GM21576 (cell line): ENCODE measurements around the gene SCLY.
"Not testable (repeated sequence)": the region's sequence is repeated elsewhere in the genome, so short reads cannot be mapped to it uniquely, and the experiment has no call there.

Source experiments
- ATAC-seq: cut with Tn5 transposase; IDR thresholded peaks from one replicate; pipeline ENCODE4 v1.9.1; 2021; ENCODE audit warnings: mild to moderate bottlenecking, moderate library complexity; ENCODE audit not compliant: unreplicated experiment

SCLY gene

DNA sequence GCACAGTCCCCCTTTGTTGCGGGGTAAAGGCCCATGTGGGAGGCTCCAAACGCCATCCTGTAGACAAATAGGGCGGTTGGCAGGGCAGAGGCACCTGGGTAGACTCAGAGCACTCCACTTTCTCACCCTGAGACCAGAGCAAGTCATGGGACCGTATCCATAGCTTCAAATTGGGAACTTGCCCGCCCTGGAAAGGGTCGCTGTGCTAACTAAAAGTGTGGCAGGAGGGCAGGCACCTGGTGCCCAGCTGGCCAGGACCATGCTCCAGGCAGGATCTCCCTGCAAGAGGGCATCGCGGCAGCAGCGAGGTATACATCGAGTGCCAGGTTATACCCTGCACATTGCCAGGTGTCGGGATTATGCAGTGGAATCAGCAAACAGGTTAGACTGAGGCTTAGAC lies 20.8 kb upstream of the SCLY start:
- no peak for ATAC-seq

DNA sequence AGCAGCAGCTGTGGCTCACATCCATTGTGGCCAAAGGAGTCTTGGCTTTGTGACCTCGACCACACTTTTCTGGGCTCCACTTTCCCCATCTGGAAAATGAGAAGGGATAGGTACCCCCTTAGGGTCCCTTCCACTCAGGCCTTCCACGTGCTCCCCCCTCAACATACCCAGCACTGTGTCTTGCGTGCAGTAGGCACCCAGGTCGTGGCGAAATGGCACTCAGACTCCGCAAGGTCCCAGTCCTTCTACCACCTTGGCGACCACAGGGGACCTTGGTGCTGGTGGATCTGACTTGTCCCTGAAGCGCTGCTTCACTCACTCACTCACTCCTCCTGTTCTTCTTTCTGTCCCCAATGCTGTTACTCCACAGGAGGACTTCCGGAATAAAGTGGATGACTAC lies 19.9 kb upstream of the SCLY start:
- no peak for ATAC-seq

DNA sequence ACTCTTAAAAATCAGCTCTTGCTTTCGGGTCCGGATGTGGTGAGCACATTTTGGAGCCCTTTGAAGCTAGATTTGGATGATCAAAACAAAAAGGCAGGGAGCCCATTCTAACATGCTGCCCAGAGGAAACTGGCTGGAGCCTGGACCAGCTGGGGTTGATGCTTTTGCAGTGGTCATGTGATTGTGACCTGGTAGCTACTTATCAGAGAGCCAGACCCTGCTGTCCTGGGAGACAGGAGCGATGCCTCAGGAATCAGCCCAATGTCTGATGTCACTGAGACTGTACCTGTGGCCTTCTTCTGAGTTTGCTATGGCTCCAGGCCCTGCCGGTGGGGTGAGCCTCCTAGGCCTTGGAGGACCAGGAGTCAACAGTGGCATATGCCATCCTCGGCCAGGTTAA lies 18.7 kb upstream of the SCLY start:
- ATAC-seq: no peak

DNA sequence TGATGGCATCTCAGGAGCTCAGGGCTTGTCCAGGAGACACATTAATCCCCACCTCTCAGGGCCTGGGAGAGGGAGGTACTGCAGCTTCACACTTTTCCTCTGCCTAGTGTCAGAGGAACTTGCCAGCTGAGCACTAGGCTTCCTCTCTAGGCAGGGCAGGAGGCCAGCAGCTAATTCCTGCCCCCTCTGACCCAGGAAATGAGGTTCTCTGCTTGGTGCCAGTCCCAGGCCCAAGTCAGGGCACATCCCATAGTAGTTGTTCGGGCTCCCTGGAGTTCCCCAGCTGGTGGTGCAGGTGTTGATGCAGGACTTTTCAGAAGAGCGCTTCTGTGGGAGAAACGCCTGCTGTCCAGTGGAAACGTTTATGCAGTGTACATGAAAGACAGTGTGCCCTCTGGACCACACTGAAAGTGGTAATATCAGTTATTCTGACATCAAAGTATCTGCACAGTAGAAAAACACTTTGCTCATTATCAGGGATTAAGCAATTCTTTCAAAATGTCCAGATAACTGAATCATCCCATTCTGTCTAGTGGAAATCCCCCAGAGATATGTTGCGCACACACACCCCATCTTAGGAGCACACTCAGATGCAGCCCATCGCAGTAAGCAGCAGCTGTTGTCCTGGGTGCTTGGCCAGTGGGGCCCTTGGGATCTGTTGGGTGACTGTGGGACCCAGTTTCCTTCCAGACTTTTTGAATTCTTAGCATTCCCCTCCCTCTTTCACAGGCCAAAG lies 17.8 kb upstream of the SCLY start:
- ATAC-seq: no peak

DNA sequence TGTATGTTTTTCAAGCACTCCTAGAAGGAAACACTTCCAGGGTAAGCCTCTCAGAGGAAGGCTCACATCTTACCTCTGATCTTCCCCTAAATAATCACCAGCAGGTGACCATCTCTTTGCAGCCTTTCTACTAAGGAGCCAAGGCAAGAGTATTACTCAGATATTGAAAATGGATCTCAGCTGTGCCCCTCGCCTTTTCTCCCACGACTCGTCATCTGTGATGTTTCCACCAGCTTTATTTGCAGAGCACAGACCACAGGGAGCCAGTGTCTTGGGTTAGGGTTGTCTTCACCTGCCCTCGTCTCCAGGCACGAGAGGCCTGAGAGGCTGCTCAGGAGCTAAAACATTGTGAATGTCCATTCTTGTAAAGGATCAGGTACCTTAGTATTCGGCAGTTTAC lies 16.9 kb upstream of the SCLY start:
- no peak for ATAC-seq

DNA sequence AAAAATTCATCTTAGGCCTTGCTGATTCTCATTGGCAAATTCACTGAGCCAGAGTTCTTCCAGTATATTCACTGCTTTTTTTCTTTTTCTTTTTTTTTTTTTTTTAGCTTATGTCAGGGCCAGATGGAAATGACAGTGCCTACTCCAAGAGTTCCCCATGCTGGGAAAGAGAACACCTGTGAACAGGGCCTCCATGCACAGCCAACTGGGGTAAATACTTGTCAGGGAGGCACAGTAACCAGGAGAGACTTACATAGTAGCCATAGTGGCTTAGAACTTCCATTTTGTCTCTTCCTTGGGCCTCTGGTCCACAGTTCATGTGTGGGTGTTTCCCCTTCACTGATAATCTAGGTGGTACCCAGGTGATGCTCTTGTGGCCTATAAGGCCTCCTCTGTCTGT lies 15.2 kb upstream of the SCLY start:
- ATAC-seq: no peak

DNA sequence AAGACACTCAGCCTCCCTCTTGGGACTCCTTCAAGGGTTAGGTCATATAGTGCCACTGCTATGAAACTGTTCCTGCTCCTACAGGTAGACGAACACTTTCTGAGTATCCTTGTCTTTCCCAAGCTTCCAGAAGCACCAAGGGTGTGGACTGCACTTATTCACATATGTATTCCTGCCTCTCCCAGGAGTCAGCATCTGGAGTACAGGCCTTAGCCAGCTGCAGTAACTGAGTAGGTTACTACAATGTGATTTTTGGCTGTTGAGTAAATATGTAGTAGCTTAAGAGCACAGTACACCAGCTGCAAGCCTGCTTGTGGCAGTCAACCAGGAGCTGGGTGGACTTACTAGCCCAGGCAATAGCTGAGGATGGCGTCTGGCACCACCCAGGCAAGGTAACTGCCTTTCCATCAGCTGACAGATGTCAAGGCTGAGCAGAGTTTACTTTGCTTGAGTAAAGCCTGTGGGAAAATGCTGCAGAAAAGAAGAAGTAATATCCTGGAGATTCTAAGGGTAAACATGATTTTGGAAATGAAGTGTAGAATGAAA lies 14.0 kb upstream of the SCLY start:
- ATAC-seq: no peak

DNA sequence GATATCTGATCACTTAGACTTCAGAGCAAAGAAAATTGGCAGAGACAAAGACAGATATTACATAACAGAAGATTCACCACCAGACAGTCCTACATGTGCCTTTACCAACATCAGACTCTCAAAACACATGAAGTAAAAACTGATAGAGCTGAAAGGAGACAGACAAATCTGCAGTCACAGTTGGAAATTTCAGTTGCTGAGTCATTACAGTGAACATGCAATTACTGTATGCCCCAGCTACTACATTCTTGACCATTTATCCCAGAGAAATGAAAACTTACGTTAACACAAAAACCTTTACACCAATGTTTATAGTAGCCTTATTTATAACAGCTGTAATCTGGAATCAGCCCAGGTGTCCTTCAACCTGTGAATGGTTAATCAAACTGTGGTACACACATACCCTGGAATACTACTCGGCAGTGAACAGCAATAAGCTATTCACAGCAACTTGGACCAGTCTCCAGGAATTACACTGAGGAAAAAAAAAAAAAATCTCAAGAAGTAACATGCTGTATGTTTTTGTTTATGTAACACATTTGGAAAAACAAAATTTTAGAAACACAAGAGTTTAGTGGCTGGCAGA lies 7.5 kb upstream of the SCLY start:
- ATAC-seq: no peak

DNA sequence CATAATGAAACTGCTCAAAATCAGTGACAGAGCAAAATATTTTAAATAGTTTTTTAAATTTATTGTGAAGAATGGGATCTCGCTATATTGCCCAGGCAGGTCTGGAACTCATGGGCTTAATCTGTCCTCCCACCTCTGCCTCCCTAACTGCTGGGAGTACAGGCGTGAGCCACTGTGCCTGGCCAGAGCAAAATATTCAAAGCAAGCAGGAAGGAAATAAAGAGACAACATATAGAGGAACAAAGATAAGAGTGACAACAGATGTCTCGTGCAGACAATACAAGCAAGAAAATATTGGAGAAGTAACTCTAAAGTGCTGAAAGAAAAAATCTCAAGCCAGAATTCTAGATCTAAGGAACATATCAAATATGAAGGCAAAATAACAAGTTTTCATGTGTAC lies 5.0 kb upstream of the SCLY start:
- no peak for ATAC-seq

DNA sequence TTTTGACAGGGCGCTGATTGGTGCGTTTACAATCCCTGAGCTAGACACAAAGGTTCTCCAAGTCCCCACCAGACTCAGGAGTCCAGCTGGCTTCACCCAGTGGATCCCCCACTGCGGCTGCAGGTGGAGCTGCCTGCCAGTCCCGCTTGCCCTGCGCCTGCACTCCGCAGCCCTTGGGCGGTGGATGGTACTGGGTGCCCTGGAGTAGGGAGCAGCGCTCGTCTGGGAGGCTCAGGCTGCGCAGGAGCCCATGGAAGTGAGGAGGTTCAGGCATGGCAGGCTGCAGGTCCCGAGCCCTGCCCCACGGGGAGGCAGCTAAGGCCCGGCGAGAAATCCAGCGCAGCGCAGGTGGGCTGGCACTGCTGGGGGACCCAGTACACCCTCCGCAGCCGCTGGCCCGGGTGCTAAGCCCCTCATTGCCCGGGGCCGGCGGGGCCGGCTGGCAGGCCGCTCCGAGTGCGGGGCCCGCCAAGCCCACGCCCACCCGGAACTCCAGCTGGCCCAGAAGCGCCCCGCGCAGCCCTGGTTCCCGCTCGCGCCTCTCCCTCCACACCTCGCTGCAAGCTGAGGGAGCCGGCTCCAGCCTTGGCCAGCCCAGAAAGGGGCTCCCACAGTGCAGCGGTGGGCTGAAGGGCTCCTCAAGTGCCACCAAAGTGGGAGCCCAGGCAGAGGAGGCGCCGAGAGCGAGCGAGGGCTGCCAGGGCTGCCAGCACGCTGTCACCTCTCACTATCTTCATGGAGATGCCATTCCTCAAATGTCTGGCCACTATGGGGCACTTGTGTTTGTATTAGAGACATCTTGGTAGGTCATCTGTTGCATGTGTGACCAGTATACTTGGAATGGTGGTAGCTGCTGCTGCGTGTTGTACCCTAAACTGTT lies 2.9 kb upstream of the SCLY start:
- not testable (repeated sequence) for ATAC-seq

DNA sequence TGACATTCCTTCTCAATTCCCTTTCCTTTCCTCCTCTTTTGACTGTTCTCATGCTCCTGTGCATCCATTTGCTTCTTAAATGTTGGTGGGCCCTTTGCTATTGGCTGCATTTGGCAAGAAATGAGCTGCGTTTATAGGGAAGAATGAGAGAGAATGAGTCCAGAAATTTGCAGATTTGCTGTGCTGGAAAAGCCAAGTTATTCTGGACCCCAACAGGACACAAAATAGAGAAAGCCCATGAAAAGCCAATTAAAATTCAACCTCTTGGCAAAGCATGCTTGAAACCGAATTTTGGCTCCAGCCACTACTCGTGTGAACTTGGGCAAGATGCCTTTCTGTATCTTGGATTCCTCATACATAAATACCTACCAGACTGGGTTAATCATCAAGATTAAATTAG lies 1.3 kb upstream of the SCLY start:
- ATAC-seq: no peak

DNA sequence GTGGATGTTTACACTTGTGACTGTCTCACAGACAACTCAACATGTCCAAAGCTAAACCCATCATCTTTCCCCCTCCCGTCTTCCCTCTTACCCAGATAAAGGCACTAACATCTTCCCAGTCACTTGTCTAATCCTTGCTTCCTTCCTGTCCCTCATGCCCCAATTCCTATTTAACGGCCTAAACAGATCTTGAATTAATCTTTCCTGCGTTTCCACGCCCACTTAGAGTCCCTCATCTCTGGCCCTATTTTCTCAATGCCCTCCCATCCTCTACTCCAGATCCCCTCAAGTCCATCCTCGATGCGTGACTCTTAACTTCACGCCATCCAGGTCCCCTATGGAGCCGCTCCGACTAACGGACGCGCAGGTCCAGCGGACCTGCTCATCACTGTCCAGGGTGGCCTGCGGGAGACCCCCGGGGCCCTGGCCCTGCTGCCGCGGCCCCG lies 682 bp upstream of the SCLY start:
- no peak for ATAC-seq

DNA sequence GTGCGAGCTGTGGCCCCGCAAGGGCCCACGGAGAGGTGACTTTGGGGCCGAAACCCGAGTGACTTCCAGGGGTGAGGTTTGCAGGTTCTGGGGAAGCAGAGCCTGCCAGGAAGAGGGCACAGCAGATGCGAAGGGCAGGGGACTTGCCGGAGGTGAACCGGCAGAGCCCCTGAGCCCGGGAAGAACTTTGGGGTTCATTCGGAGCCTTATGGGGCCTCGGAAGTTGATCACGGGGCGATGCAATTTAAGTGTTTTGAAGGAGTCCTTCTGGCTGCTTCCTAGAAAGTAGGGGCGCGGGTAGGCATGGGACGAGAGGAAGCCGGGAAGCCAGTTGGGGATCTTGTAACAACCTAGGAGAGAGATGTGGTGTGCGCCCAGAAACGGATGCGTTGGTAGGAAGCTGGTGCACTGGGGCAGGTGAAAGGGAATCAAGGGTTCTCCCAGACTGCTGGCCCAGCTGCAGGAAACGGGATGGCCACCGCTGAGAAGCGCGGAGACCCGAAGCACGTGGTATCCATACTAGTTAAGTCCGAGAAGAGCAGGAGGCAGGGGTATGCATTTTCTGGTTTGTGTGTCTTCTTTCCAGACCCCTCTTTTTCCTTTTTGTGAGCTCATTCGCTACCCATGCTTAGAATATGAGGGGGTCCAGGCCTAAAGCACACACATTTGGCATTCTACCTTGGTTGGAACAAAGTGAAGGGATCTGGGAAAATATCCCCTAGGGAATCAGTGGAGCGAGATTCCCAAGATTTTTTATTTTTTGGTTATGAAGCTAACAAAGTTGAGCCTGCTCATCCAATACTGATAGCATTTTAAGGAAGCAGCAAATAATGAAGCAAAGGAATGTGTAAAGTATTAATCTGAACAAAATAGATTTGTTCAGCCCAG lies 758 bp downstream of the SCLY start:
- no peak for ATAC-seq

DNA sequence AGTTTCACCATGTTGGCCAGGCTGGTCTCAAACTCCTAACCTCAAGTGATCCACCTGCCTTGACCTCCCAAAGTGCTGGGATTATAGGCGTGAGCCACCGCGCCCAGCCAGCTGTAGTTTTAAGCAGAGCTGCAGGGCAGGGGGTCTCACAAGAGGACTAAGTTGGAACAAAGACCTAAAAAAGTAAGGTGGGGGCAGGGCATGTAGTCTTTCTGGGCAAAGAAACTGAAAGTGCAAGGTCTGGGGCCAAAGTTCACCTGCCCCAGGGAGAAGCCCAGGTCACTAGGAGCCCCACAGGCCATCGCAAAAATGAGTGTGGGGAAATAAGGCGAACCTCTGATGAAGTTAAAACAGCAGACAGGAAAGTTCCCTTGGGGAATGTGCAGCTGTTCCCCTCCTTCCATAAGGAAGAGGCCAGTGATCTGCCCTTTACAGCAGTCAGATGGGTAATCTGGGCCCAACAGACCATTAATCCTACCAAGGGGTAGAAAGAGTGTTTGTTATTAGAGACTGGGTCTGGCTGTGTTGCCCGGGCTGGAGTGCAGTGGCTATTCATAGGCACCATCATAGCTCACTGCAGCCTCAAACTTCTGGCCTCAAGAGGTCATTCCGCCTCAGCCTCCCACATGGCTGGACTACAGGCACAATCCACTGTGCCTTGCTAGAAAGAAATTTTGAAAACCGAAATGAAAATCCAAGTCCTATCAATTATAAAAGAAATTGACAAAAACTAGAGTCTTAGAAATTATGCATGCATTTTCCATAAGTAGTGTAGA lies 2.8 kb downstream of the SCLY start:
- ATAC-seq: no peak

DNA sequence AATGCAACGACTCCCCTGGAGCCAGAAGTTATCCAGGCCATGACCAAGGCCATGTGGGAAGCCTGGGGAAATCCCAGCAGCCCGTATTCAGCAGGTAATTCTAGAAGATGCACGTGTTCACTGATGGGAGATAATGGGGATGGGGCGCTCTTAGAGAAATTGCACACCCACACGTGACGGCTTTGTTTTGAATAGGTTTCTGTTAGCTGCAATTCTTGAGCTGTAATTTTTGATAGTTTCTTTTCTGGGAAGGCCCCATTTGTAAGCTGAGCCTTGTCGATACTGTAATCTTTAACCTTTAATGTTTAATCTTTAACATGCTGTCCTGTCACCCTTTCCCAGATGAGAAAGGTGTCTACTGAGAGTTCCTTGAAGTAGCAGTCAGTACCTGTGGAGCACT lies 3.6 kb downstream of the SCLY start:
- no peak for ATAC-seq

DNA sequence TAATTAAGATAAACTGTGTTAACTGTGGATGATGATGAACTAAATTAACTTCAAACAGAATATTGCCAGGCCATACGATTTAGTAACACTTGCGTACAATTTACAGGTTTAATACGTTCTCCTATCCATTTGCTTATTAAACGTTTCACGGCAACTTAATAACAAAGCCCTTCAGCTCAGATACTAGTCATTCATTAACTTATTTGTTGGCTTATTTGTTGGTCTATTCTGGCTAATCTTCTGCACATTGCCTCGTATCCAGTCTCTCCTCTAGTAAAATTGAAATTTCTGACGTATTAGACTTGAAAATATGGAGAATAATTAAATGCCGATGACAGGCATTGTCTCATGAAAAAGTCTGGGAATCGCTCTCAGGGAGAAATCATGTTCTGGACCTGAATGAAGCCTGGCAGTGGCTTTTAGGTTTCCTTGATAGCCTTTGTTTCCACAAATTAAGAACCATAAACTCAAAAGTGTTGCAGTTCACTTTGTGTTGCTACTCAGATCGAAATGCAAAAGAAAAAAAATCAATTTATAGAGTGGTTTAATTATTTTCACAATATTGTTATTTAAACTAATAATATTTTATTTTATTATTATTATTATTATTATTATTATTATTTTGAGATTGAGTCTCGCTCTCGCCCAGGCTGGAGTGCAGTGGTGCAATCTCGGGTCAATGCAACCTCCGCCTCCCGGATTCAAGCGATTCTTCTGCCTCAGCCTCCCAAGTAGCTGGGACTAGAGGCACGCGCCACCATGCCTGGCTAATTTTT lies 4.5 kb downstream of the SCLY start:
- no peak for ATAC-seq

DNA sequence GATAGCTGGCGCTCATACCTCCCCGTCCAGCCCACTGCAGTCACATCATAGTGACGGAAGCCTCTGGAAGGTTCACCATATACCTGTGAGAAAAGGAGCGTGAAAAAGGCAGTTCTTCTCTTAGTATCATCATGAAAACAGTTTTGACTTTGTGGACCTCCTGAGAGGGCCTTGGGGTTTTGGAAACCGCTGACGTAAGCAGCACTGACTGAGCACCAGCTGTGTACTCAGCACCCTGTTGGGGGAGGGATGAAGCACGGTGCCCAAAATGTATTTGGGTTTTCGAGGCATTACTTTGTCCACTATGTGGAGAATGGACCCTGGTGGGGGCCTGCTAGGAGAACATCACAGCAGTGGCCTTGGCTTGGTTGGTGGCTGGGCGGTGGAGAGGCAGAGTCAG lies 5.4 kb downstream of the SCLY start:
- ATAC-seq: no peak

DNA sequence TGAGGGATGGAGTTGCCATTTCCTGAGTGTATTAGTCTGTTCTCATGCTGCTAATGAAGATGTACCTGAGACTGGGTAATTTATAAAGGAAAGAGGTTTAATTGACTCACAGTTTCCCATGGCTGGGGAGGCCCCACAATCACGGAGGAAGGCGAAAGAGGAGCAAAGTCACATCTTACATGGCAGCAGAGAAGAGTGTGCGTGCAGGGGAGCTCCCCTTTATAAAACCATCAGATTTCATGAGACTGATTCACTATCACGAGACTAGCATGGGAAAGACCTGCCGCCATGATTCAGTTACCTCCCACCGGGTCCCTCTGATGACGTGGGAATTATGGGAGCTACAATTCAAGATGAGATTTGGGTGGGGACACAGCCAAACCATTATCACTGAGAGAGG lies 5.9 kb downstream of the SCLY start:
- not testable (repeated sequence) for ATAC-seq

DNA sequence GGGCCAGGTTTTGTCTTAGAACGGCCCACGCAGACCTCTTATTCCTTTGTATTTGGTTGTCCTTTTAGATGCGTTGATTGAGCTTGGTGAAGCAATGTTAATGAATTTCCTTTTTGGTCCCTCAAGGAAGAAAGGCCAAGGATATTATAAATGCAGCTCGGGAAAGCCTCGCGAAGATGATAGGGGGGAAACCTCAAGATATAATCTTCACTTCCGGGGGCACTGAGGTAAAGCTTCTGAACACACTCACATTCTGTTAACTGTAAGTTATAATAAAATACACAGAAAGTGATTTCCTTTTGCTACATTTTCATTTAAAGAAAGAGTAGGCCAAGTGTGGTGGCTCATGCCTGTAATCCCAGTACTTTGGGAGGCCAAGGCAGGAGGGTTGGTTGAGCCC lies 7.1 kb downstream of the SCLY start:
- ATAC-seq: no peak
